ENCODE results near the gene BATF3. TPM values are rescaled to one million over a fixed set of nuclear protein-coding genes. Genes with fewer than 3 reads are reported as not detected.

Gene BATF3
- total RNA-seq, 4 donors from 2014 or later, result 0.83 to 2.3 (median 0.91) TPM; not detected in 1

DNA sequence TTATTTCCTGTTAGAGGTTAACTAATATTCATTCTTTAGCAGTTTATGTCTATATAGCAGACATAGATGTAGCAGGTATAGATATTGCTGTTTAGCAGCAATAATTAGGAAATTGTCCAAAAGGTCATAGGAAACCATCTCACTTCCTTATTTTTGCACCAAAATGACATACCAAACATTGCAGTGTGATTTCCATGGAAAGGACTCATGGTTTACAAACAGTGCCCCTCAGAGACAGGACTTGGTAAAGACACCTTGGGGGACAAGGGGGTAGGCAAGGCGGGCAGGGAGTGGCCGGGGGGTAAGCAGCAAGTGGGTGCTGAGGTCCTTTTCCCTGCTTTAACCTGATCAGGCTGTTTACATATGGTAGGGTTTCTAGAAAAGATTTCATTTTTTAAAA, 30.5 kb downstream of the BATF3 start:
- WGBS, 2 donors, result 89 to 93% methylated on average over 2 of the region's 2 CpGs
- H3K9me3 ChIP-seq, result no peaks in the 10 kb centered on the region
- no peaks in the 10 kb centered on the region for H3K36me3 ChIP-seq
- no peak overlapping the region for H3K27ac ChIP-seq
- H3K27me3 ChIP-seq, result peaks cover 0 to 25% (median 0%) of the 10 kb centered on the region in 4 donors
- no peak for TF ChIP-seq POLR2A (IDR thresholded peaks at IDR 0.05)
- peak in 1 of 6 experiments; percentile 11 for TF ChIP-seq CTCF (IDR thresholded peaks at IDR 0.05)
- intact Hi-C loops (cut with DNase I), result loop anchor here (10.0 kb wide), 1 partner anchor 96 kb away; no protein-coding TSS in a partner anchor
- H3K4me3 ChIP-seq, result no peak overlapping the region
- peaks cover 7 to 47% (median 24%) of the 10 kb centered on the region in 3 donors for H3K4me1 ChIP-seq
- DNase-seq, result no peak

DNA sequence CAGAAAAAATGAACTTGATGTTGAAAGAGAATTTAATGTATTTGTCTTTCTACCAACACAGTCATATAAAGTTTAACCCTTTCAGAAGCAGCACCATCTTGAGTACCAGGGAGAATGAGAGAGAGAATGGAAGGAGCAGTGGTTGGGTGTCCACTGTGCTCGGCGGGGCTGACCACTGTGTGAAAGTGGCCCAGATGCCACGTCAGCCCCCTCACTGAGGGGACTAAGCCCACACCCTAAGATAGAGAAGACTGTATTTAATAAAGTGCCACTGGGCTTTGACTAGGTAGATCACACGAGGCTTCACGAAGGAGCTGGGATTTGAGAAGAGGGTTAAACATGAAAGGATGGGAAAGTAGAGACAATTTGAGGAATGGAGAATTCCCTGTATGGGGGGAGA, 31.2 kb downstream of the BATF3 start:
- 78 to 87% methylated on average over 5 of the region's 5 CpGs for WGBS, 2 donors
- intact Hi-C loops (cut with DNase I), result loop anchor here (10.0 kb wide), 1 partner anchor 96 kb away; no protein-coding TSS in a partner anchor
- no peak for DNase-seq
- Histone ChIP-seq H3K27me3 (peaks cover 0 to 25% (median 0%) of the 10 kb centered on the region in 4 donors), H3K4me3 (no peak overlapping the region), H3K36me3 (no peaks in the 10 kb centered on the region), H3K27ac (peak overlapping the region; percentile 16 to 83 (median 48)), H3K4me1 (peaks cover 7 to 47% (median 24%) of the 10 kb centered on the region in 3 donors), H3K9me3 (no peaks in the 10 kb centered on the region)
- TF ChIP-seq POLR2A (IDR thresholded peaks at IDR 0.05) (no peak), CTCF (IDR thresholded peaks at IDR 0.05) (no peak)

- H3K4me3 ChIP-seq, result peak overlapping the region in 2 of 4 donors; percentile 1 to 28
- peaks cover 0 to 25% (median 0%) of the 10 kb centered on the region in 4 donors for H3K27me3 ChIP-seq
- no peaks in the 10 kb centered on the region for H3K9me3 ChIP-seq
- DNase-seq, result no peak
- H3K27ac ChIP-seq, result peak overlapping the region; percentile 21 to 93 (median 79)
- WGBS, 2 donors, result 15 to 49% methylated on average over 4 to 7 of the region's 9 CpGs
- peaks cover 7 to 47% (median 24%) of the 10 kb centered on the region in 3 donors for H3K4me1 ChIP-seq
- no peak for TF ChIP-seq POLR2A (IDR thresholded peaks at IDR 0.05)
- no peak for TF ChIP-seq CTCF (IDR thresholded peaks at IDR 0.05)
- no peaks in the 10 kb centered on the region for H3K36me3 ChIP-seq
- intact Hi-C loops (cut with DNase I), result loop anchor here (10.0 kb wide), 1 partner anchor 97 kb away; no protein-coding TSS in a partner anchor
Observed at GRCh38 chr1:212667223-212668139, 32.2 kb downstream of the BATF3 start.

- no peak for TF ChIP-seq CTCF (IDR thresholded peaks at IDR 0.05)
- TF ChIP-seq POLR2A (IDR thresholded peaks at IDR 0.05), result no peak
- 73 to 76% methylated on average over 7 of the region's 10 CpGs for WGBS, 2 donors
- Histone ChIP-seq H3K4me3 (no peak overlapping the region), H3K4me1 (peaks cover 7 to 41% (median 21%) of the 10 kb centered on the region in 3 donors), H3K36me3 (no peaks in the 10 kb centered on the region), H3K9me3 (no peaks in the 10 kb centered on the region), H3K27me3 (peaks cover 0 to 17% (median 0%) of the 10 kb centered on the region in 4 donors), H3K27ac (no peak overlapping the region)
- intact Hi-C loops (cut with DNase I), result loop anchor here (10.0 kb wide), 1 partner anchor 99 kb away; no protein-coding TSS in a partner anchor
- DNase-seq, result no peak
Observed at GRCh38 chr1:212666116-212666775, 33.4 kb downstream of the BATF3 start.
